Measurements from ENCODE around the gene SLC44A3.

DNA sequence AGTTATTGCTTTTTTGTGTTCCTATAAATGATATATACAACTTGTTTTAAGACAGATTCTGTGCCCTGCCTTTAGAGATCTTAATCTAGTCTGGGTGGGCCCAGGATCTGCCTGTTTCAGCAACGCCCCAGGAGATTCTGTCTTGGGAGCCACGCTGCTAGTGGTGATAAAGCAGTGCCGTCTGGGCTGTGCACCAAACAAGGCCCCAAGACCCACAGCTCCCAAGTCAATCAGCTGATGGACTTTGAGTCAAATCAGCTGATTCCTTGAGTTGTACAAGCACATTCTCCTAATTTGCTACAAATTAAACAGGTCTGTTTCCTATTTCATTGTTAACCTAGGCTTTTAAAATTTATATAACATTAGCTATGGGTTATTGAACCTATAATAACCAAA lies 15.7 kb upstream of the SLC44A3 start:
- TF ChIP-seq CTCF (IDR thresholded peaks at IDR 0.05; ENCODE audit: low read length) (no peak), EZH2phosphoT487 (IDR thresholded peaks at IDR 0.05; ENCODE audit: low read length) (no peak)
